ENCODE results near the gene THBD.

DNA sequence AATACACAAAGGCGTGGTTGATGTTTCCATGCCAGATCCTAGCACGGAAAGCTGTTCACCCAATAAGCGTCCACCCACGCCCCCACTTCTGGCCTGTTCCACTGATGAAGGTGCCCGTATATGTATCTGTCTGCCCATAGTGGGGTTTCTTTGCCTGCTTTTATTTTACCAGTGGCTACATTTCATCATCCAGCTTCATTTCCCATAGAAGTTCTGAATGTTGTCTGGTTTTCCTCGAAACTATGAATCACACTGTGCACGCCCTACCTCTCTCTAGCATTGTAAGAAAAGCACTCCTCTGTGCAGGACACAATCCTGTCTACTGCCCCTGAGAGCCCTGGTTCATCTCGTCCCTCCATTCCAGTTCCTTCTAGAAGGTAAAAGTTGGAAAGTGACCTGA is 45.5 kb upstream of the THBD start:
- TF ChIP-seq POLR2A (IDR thresholded peaks at IDR 0.05): no peak
- TF ChIP-seq, protein P1, sequence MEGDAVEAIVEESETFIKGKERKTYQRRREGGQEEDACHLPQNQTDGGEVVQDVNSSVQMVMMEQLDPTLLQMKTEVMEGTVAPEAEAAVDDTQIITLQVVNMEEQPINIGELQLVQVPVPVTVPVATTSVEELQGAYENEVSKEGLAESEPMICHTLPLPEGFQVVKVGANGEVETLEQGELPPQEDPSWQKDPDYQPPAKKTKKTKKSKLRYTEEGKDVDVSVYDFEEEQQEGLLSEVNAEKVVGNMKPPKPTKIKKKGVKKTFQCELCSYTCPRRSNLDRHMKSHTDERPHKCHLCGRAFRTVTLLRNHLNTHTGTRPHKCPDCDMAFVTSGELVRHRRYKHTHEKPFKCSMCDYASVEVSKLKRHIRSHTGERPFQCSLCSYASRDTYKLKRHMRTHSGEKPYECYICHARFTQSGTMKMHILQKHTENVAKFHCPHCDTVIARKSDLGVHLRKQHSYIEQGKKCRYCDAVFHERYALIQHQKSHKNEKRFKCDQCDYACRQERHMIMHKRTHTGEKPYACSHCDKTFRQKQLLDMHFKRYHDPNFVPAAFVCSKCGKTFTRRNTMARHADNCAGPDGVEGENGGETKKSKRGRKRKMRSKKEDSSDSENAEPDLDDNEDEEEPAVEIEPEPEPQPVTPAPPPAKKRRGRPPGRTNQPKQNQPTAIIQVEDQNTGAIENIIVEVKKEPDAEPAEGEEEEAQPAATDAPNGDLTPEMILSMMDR (IDR thresholded peaks at IDR 0.05): no peak

Data from right lobe of liver (tissue), 4 donors.